GM12892 (cell line): ENCODE data around the gene VPS4B.
A peak's percentile ranks its signal among the peaks of the same experiment; 100 is the strongest.

Experiments
- DNase-seq: peaks from one replicate; pipeline ENCODE4 v3.0.0; 2011; ENCODE audit not compliant: insufficient read length
- FAIRE-seq: peaks from 2 replicates; lab custom pipeline; 2011; peaks lifted over from hg19 to GRCh38; lab: Jason Lieb, UNC
- POLR2A ChIP-seq: IDR thresholded peaks from 2 replicates; pipeline ENCODE4 v1.6.1; 2011; ENCODE audit warnings: low read depth, low read length, control low read depth
- POLR2AphosphoS5 ChIP-seq: IDR thresholded peaks from 2 replicates; pipeline ENCODE4 v1.6.1; 2011; ENCODE audit warnings: low read depth, low read length, control low read depth
- TAF1 ChIP-seq: IDR thresholded peaks from 2 replicates; pipeline ENCODE4 v1.6.1; 2011; ENCODE audit warnings: low read depth, mild to moderate bottlenecking, control low read depth, low read length, borderline replicate concordance

The VPS4B gene

GRCh38 chr18:63382843-63383242 lies 39.4 kb downstream of the VPS4B start:
- FAIRE-seq: no peak
- no peak for TF ChIP-seq TAF1
- TF ChIP-seq POLR2AphosphoS5: no peak
- no peak for TF ChIP-seq POLR2A
- no peak for DNase-seq

DNA sequence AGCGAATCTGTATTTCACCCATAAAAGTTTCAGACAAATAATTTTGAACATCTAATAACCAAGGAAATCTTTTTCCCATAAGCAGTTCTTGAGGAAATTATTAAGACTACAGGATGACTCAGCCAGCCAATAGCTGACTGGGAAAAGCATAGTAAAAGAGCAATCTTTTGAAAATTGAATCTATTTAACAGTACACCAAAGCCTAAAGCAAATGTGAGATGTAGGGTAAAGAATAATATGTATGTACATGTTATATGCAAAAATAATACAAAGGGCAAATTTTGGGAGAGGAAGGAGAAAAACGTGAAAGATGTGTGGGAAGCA lies 42.7 kb downstream of the VPS4B start:
- no peak for DNase-seq
- TF ChIP-seq TAF1: no peak
- FAIRE-seq: no peak

DNA sequence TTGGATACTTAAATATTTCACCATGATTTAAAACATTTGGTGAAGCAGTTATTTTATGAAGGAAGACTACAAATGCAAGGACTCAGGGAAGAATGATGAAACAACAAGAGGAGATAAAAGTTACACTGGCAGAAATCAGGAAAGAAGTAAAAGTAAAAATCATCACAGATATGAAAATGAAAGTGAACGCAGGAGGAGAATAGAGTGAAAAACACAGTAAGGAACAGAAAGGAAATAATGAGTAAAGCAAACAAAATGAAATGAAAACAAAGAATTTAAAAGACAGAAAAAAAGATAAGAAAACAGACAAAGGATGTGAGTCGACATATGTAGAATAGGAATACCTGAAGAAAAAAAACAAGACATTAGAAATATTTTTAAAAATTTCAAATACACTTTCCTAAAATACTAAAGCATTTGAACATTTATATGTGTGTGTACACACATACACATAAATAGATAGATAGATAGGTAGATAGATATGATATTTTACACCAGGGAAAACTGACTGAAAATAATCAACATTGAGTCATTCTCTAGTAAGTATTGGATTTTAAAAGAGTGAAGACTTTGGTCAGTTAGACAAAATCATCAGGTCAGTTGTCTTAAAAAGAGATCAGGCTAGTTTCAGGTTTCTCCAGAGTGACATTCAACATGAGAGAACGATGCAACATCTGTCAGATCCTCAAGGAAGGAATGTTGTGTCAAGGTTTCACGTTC lies 43.2 kb downstream of the VPS4B start:
- FAIRE-seq (no peak), DNase-seq (no peak)
- no peak for TF ChIP-seq TAF1
- no peak for TF ChIP-seq POLR2A
- TF ChIP-seq POLR2AphosphoS5: no peak

DNA sequence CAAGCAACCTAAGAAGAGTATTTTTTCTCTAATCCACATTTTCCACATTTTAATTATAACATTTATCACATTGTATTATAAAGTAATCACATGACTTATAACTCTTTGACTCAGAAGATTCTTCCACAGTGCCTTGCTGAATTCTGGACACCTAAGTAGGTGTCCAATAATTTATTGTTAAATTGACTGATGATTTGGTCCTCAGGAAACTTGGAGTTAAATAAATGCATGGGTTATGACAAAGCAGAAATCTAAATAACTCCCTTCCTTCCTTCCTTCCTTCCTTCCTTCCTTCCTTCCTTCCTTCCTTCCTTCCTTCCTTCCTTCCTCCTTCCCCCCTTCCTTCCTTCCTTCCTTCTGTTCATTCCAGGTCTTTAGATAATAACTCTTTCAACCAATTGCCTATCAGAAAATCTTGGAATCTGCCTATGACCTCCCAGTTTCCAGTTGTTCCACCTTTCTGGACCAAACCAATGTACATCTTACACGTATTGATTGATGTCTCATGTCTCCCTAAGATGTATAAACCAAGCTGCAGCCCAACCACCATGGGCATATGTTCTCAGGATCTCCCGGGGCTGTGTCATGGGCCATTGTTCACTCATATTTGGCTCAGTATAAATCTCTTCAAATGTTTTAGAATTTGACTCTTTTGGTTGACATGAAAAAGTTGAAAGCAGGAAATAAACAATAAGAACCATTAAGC lies 44.8 kb downstream of the VPS4B start:
- DNase-seq (no peak), FAIRE-seq (no peak)
- TF ChIP-seq POLR2A (no peak), POLR2AphosphoS5 (no peak), TAF1 (no peak)

DNA sequence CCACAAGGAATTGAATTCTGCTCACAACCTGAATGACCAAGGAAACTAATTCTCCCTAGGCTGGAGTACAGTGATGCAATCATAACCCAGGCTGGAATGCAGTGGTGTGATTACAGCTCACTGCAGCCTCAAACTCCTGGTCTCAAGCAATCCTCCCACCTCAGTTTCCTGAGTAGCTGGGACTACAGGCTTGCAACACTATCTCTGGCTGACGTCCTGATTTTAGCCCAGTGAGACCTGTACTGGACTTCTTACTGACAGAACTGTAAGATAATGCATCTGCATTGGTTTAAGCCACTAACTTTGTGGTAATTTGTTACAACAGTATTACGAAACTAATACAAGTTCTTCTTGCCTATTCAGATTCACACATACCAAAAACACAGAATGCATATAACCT lies 45.7 kb downstream of the VPS4B start:
- no peak for TF ChIP-seq POLR2A
- TF ChIP-seq TAF1: no peak
- no peak for TF ChIP-seq POLR2AphosphoS5
- no peak for DNase-seq
- no peak for FAIRE-seq

DNA sequence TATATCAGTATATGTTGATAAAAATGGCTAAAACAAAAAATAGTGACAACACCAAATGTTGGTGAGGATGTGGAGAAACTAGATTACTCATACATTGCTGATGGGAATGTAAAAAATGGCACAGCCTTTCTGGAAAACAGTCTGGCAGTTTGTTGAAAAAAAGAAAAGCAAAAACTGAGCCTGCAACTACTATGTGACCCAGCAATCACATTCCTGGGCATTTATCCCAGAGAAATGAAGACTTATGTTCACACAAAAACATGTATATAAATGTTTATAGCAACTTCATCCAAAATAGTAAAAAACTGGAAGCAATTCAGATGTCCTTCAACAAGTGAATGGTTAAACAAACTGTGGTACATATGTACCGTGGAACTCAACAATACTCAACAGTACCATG lies 47.7 kb downstream of the VPS4B start:
- no peak for FAIRE-seq
- DNase-seq: no peak
- no peak for TF ChIP-seq POLR2AphosphoS5
- no peak for TF ChIP-seq POLR2A
- no peak for TF ChIP-seq TAF1

GRCh38 chr18:63373161-63373560 lies 49.1 kb downstream of the VPS4B start:
- FAIRE-seq: no peak
- TF ChIP-seq POLR2A (no peak), TAF1 (no peak), POLR2AphosphoS5 (no peak)

GRCh38 chr18:63368611-63369010 lies 53.7 kb downstream of the VPS4B start:
- FAIRE-seq (no peak), DNase-seq (no peak)
- TF ChIP-seq POLR2AphosphoS5: no peak
- TF ChIP-seq POLR2A: no peak
- no peak for TF ChIP-seq TAF1

More at GRCh38 chr18:63373161-63373560, 49.1 kb downstream of the VPS4B start:
- no peak for DNase-seq

GRCh38 chr18:63367053-63367953 lies 55.0 kb downstream of the VPS4B start, which contains the start of gene KDSR:
Gene KDSR (minus strand): TSS chr18:63367206. CDS start chr18:63367118, 88 bp downstream.
- DNase-seq (peak; percentile 77), FAIRE-seq (peak; percentile 89)
- TF ChIP-seq TAF1: peak; percentile 67
- TF ChIP-seq POLR2AphosphoS5: peak; percentile 86
- TF ChIP-seq POLR2A: peak; percentile 86

- FAIRE-seq: peak; percentile 82
- peak; percentile 49 for DNase-seq
- TF ChIP-seq POLR2A (no peak), TAF1 (no peak), POLR2AphosphoS5 (no peak)
Observed at GRCh38 chr18:63366213-63367052, 55.8 kb downstream of the VPS4B start.
